ENCODE results near the gene MEGF6. TPM values are rescaled to one million over a fixed set of nuclear protein-coding genes. Genes with fewer than 3 reads are reported as not detected.

MEGF6 gene
- total RNA-seq, 6 experiments from 2014 or later = 20.3 to 39.2 (median 23.0) TPM

- Mint-ChIP-seq H3K27ac (no peak overlapping the region), H3K4me1 (ENCODE audit: low read depth) (no peaks in the 10 kb centered on the region), H3K36me3 (ENCODE audit: low read depth) (no peaks in the 10 kb centered on the region), H3K4me3 (no peak overlapping the region), H3K9me3 (no peaks in the 10 kb centered on the region), H3K27me3 (ENCODE audit: insufficient read depth) (peaks cover 12% of the 10 kb centered on the region)
- TF ChIP-seq CTCF (IDR thresholded peaks at IDR 0.05) = no peak
- no peak for DNase-seq
These were observed 45.1 kb downstream of the MEGF6 start for GRCh38 chr1:3566003-3566885.

- peaks cover 12% of the 10 kb centered on the region for H3K27me3 Mint-ChIP-seq (ENCODE audit: insufficient read depth)
- TF ChIP-seq CTCF (IDR thresholded peaks at IDR 0.05) = peak; percentile 95
- H3K4me1 Mint-ChIP-seq (ENCODE audit: low read depth) = no peaks in the 10 kb centered on the region
- no peak overlapping the region for H3K27ac Mint-ChIP-seq
- H3K36me3 Mint-ChIP-seq (ENCODE audit: low read depth) = no peaks in the 10 kb centered on the region
- DNase-seq = no peak
- no peaks in the 10 kb centered on the region for H3K9me3 Mint-ChIP-seq
- no peak overlapping the region for H3K4me3 Mint-ChIP-seq
These were observed 46.1 kb downstream of the MEGF6 start for GRCh38 chr1:3564921-3565831.

GRCh38 chr1:3563610-3564009 lies 47.7 kb downstream of the MEGF6 start:
- no peaks in the 10 kb centered on the region for H3K9me3 Mint-ChIP-seq
- no peak overlapping the region for H3K27ac Mint-ChIP-seq
- TF ChIP-seq CTCF (IDR thresholded peaks at IDR 0.05) = no peak
- no peaks in the 10 kb centered on the region for H3K4me1 Mint-ChIP-seq (ENCODE audit: low read depth)
- DNase-seq = no peak
- peaks cover 13% of the 10 kb centered on the region for H3K27me3 Mint-ChIP-seq (ENCODE audit: insufficient read depth)
- H3K4me3 Mint-ChIP-seq = no peak overlapping the region
- no peaks in the 10 kb centered on the region for H3K36me3 Mint-ChIP-seq (ENCODE audit: low read depth)

GRCh38 chr1:3563125-3563524 lies 48.2 kb downstream of the MEGF6 start:
- Mint-ChIP-seq H3K9me3 (no peaks in the 10 kb centered on the region), H3K27ac (no peak overlapping the region), H3K4me1 (ENCODE audit: low read depth) (no peaks in the 10 kb centered on the region), H3K4me3 (no peak overlapping the region), H3K27me3 (ENCODE audit: insufficient read depth) (peaks cover 14% of the 10 kb centered on the region), H3K36me3 (ENCODE audit: low read depth) (no peaks in the 10 kb centered on the region)
- TF ChIP-seq CTCF (IDR thresholded peaks at IDR 0.05) = no peak
- DNase-seq = no peak

- Mint-ChIP-seq H3K9me3 (no peaks in the 10 kb centered on the region), H3K27ac (no peak overlapping the region), H3K4me3 (no peak overlapping the region), H3K36me3 (ENCODE audit: low read depth) (no peaks in the 10 kb centered on the region), H3K27me3 (ENCODE audit: insufficient read depth) (peaks cover 18% of the 10 kb centered on the region), H3K4me1 (ENCODE audit: low read depth) (no peaks in the 10 kb centered on the region)
- no peak for DNase-seq
- TF ChIP-seq CTCF (IDR thresholded peaks at IDR 0.05) = no peak
These were observed 48.6 kb downstream of the MEGF6 start for GRCh38 chr1:3562712-3563111.

Data from HFFc6 (cell line).